ENCODE measurements around the gene SMYD3. TPM values are rescaled to one million over a fixed set of nuclear protein-coding genes. Genes with fewer than 3 reads are reported as not detected.

SMYD3 gene
- total RNA-seq, 1 experiment from 2014 or later = 29.6 TPM

DNA sequence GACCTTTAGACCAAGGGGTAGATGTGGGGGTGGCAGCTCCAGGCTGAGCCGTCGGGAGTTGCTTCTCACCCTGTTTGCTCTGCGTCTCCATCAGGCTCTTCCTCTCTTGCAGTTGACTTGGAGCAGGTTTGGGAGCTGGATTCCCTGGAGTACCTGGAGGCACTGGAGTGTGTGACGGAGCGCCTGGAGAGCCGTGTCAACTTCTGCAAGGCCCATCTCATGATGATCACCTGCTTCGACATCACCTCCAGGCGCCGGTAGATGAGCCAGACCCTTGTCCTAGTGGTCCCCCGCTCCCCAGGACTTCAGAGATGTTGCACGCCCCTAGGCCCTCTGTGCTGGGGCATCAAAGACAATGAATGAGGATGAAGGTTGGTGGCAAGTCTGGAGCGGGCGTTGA, 804.7 kb downstream of the SMYD3 start:
- ChIA-PET CTCF (no interaction called here), POLR2A (ENCODE audit: unreplicated experiment) (no interaction called here)
- Histone ChIP-seq H3K79me2 (ENCODE audit: low read depth) (no peaks in the 10 kb centered on the region), H3K36me3 (ENCODE audit: low read depth) (no peaks in the 10 kb centered on the region), H3K9me2 (ENCODE audit: insufficient read depth) (no peaks in the 10 kb centered on the region), H3K4me3 (no peak overlapping the region), H3K9me3 (ENCODE audit: insufficient read depth, low read depth) (no peaks in the 10 kb centered on the region), H2AFZ (no peak overlapping the region), H3F3A (ENCODE audit: insufficient read depth, low read depth) (no peaks in the 10 kb centered on the region), H3K27ac (no peak overlapping the region), H3K27me3 (ENCODE audit: insufficient read depth, low read depth) (peaks cover 83% of the 10 kb centered on the region), H3K4me1 (replicated peaks; ENCODE audit: insufficient read depth) (no peaks in the 10 kb centered on the region), H4K20me1 (ENCODE audit: insufficient read depth) (no peaks in the 10 kb centered on the region), H3K4me2 (no peak overlapping the region)
- intact Hi-C loops (cut with micrococcal nuclease; ENCODE audit: unreplicated experiment) = no loop called here
- no TSS peak for BruUV-seq (replicated peaks)
- TF ChIP-seq EZH2 (IDR thresholded peaks at IDR 0.05; ENCODE audit: low read depth) = no peak
- TF ChIP-seq, protein P1, sequence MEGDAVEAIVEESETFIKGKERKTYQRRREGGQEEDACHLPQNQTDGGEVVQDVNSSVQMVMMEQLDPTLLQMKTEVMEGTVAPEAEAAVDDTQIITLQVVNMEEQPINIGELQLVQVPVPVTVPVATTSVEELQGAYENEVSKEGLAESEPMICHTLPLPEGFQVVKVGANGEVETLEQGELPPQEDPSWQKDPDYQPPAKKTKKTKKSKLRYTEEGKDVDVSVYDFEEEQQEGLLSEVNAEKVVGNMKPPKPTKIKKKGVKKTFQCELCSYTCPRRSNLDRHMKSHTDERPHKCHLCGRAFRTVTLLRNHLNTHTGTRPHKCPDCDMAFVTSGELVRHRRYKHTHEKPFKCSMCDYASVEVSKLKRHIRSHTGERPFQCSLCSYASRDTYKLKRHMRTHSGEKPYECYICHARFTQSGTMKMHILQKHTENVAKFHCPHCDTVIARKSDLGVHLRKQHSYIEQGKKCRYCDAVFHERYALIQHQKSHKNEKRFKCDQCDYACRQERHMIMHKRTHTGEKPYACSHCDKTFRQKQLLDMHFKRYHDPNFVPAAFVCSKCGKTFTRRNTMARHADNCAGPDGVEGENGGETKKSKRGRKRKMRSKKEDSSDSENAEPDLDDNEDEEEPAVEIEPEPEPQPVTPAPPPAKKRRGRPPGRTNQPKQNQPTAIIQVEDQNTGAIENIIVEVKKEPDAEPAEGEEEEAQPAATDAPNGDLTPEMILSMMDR (conservative IDR thresholded peaks at IDR 0.05) = no peak
- DNase-seq = no peak

- H3K4me1 ChIP-seq (replicated peaks; ENCODE audit: insufficient read depth) = no peaks in the 10 kb centered on the region
- no peaks in the 10 kb centered on the region for H3K9me2 ChIP-seq (ENCODE audit: insufficient read depth)
- TF ChIP-seq EZH2 (IDR thresholded peaks at IDR 0.05; ENCODE audit: low read depth) = no peak
- TF ChIP-seq, protein P1 (conservative IDR thresholded peaks at IDR 0.05) = no peak
- no peak overlapping the region for H3K4me3 ChIP-seq
- intact Hi-C loops (cut with micrococcal nuclease; ENCODE audit: unreplicated experiment) = no loop called here
- H3K9me3 ChIP-seq (ENCODE audit: insufficient read depth, low read depth) = no peaks in the 10 kb centered on the region
- no peaks in the 10 kb centered on the region for H3K79me2 ChIP-seq (ENCODE audit: low read depth)
- H3K27ac ChIP-seq = no peak overlapping the region
- ChIA-PET POLR2A (ENCODE audit: unreplicated experiment) (no interaction called here), CTCF (interaction anchor here (0.6 kb wide), 1 partner anchor 472 kb away, joined by 3 read pairs; no protein-coding TSS in a partner anchor)
- BruUV-seq (replicated peaks) = no TSS peak
- H3K27me3 ChIP-seq (ENCODE audit: insufficient read depth, low read depth) = peaks cover 83% of the 10 kb centered on the region
- DNase-seq = no peak
- no peaks in the 10 kb centered on the region for H3F3A ChIP-seq (ENCODE audit: insufficient read depth, low read depth)
- H4K20me1 ChIP-seq (ENCODE audit: insufficient read depth) = no peaks in the 10 kb centered on the region
- H3K36me3 ChIP-seq (ENCODE audit: low read depth) = no peaks in the 10 kb centered on the region
- no peak overlapping the region for H3K4me2 ChIP-seq
- H2AFZ ChIP-seq = no peak overlapping the region
These were observed 805.4 kb downstream of the SMYD3 start for GRCh38 chr1:245701631-245702030.

DNA sequence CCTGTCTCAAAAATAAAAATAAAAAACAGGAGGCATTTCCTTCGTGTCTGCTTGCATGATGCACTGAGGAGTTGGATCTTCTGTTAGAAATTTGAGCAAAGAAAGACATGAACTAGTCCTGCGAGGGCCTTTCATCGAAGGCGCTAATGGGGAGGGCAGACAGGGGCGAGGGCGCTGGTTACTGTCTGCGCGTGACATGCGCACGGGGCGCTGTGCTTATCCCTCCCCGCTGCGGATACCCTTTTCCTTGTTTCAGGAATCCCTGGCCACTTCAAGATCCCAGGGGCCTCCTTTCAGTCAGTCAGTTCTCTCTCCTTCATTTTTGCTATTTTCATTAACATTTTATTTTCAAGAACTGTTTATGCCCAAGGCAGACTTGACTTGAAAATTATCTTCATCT, 806.4 kb downstream of the SMYD3 start:
- intact Hi-C loops (cut with micrococcal nuclease; ENCODE audit: unreplicated experiment) = no loop called here

More for the DNA sequence above, 806.4 kb downstream of the SMYD3 start:
- Histone ChIP-seq H3K9me2 (ENCODE audit: insufficient read depth) (no peaks in the 10 kb centered on the region), H3K79me2 (ENCODE audit: low read depth) (no peaks in the 10 kb centered on the region), H3K4me1 (replicated peaks; ENCODE audit: insufficient read depth) (no peaks in the 10 kb centered on the region), H2AFZ (no peak overlapping the region), H3K4me2 (no peak overlapping the region), H3F3A (ENCODE audit: insufficient read depth, low read depth) (no peaks in the 10 kb centered on the region), H4K20me1 (ENCODE audit: insufficient read depth) (no peaks in the 10 kb centered on the region), H3K9me3 (ENCODE audit: insufficient read depth, low read depth) (no peaks in the 10 kb centered on the region), H3K36me3 (ENCODE audit: low read depth) (no peaks in the 10 kb centered on the region), H3K27ac (no peak overlapping the region), H3K27me3 (ENCODE audit: insufficient read depth, low read depth) (peaks cover 83% of the 10 kb centered on the region), H3K4me3 (no peak overlapping the region)
- ChIA-PET POLR2A (ENCODE audit: unreplicated experiment) (no interaction called here), CTCF (no interaction called here)
- TF ChIP-seq, protein P1 (conservative IDR thresholded peaks at IDR 0.05) = no peak
- no peak for TF ChIP-seq EZH2 (IDR thresholded peaks at IDR 0.05; ENCODE audit: low read depth)
- no TSS peak for BruUV-seq (replicated peaks)
- no peak for DNase-seq

Other genes starting within 250 kb of the SMYD3 start
- 16.2 and 17.8 TPM in 2 replicates for gene TFB2M, start 59.0 kb upstream of the SMYD3 start, total RNA-seq (2021)
- 9.1 and 13.1 TPM in 2 replicates for gene CNST, start 59.2 kb upstream of the SMYD3 start, total RNA-seq (2021)
- 17.2 and 24.5 TPM in 2 replicates for gene SCCPDH, start 217.1 kb upstream of the SMYD3 start, total RNA-seq (2021)